ENCODE results near the gene TNS3.

TNS3 gene

DNA sequence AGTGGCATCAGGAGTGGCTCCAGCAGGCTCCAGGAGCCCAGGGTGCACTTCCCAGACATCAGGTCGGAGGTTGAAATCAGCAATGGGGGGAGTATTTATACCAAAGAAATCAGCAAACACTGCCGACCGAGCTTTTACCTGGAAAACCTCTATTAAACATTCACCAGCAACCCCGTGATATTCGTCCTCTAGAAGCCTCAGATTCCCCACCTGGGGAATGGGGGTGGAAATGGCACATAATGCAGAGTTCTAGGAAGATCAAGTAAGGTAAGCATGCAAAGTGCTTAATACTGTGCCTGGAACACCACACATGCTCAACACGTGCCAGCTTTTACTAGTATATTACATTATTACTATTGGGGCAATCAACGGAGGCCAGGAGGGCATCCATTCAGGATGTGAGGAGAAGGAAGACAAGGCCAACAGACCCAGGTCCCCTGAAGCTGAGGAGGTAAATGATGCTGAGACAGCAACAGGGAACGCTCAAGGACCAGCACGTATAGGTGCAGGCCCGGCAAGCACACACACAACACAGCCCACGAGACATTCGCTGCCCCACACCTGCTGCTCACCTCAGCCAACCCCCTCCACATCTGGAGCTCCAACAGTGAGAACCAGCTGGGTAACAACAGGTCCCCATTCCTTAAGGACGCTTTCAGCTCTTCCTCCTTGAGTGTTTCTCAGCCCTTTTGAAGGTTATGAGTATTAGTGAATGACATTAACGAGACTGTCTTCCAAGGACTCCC, 125.5 kb downstream of the TNS3 start:
- no peak for DNase-seq (ENCODE audit: low read depth)
- no peak overlapping the region for H3K4me3 ChIP-seq (ENCODE audit: control insufficient read depth, low read depth, low read length)
- TF ChIP-seq, protein P1, sequence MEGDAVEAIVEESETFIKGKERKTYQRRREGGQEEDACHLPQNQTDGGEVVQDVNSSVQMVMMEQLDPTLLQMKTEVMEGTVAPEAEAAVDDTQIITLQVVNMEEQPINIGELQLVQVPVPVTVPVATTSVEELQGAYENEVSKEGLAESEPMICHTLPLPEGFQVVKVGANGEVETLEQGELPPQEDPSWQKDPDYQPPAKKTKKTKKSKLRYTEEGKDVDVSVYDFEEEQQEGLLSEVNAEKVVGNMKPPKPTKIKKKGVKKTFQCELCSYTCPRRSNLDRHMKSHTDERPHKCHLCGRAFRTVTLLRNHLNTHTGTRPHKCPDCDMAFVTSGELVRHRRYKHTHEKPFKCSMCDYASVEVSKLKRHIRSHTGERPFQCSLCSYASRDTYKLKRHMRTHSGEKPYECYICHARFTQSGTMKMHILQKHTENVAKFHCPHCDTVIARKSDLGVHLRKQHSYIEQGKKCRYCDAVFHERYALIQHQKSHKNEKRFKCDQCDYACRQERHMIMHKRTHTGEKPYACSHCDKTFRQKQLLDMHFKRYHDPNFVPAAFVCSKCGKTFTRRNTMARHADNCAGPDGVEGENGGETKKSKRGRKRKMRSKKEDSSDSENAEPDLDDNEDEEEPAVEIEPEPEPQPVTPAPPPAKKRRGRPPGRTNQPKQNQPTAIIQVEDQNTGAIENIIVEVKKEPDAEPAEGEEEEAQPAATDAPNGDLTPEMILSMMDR (IDR thresholded peaks at IDR 0.05; ENCODE audit: control insufficient read depth, insufficient read depth, low read depth, low read length, missing control alignments): no peak

DNA sequence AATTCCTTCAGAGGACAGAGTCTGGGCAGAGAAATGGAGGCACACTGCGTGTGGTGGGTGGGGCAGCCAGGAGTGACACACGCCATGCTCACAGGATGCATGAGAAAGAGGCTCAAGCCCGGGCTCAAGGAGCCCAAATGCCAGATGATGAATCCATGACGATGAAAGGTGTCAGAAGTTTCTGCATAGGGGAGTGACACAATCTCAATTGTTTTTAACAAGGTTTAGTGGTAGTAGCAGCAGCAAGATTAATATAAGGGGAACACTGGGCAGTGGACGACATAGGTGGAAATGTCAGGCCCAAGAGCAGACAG, 126.1 kb downstream of the TNS3 start:
- H3K4me3 ChIP-seq (ENCODE audit: control insufficient read depth, low read depth, low read length): no peak overlapping the region
- TF ChIP-seq, protein P1 (IDR thresholded peaks at IDR 0.05; ENCODE audit: control insufficient read depth, insufficient read depth, low read depth, low read length, missing control alignments): no peak
- DNase-seq (ENCODE audit: low read depth): no peak

GRCh38 chr7:47454974-47455871, 126.7 kb downstream of the TNS3 start:
- H3K4me3 ChIP-seq (ENCODE audit: control insufficient read depth, low read depth, low read length): no peak overlapping the region
- no peak for DNase-seq (ENCODE audit: low read depth)
- TF ChIP-seq, protein P1 (IDR thresholded peaks at IDR 0.05; ENCODE audit: control insufficient read depth, insufficient read depth, low read depth, low read length, missing control alignments): no peak

- TF ChIP-seq, protein P1 (IDR thresholded peaks at IDR 0.05; ENCODE audit: control insufficient read depth, insufficient read depth, low read depth, low read length, missing control alignments): no peak
These were observed 127.6 kb downstream of the TNS3 start for GRCh38 chr7:47454069-47454973.

GRCh38 chr7:47453093-47454061, 128.5 kb downstream of the TNS3 start:
- peak; percentile 78 for DNase-seq (ENCODE audit: low read depth)
- no peak overlapping the region for H3K4me3 ChIP-seq (ENCODE audit: control insufficient read depth, low read depth, low read length)
- TF ChIP-seq, protein P1 (IDR thresholded peaks at IDR 0.05; ENCODE audit: control insufficient read depth, insufficient read depth, low read depth, low read length, missing control alignments): no peak

More at GRCh38 chr7:47454069-47454973, 127.6 kb downstream of the TNS3 start:
- no peak overlapping the region for H3K4me3 ChIP-seq (ENCODE audit: control insufficient read depth, low read depth, low read length)
- no peak for DNase-seq (ENCODE audit: low read depth)
